GM15510 (cell line): ENCODE data around the gene TNFRSF18.

ENCODE experiments used
- POLR2A ChIP-seq: IDR thresholded peaks from 3 replicates; pipeline ENCODE4 v1.6.1; 2011; ENCODE audit warnings: borderline replicate concordance; ENCODE audit not compliant: insufficient read length; ENCODE audit errors: extremely low read depth

Gene TNFRSF18

GRCh38 chr1:1199961-1200875 lies 6.2 kb downstream of the TNFRSF18 start:
- no peak for TF ChIP-seq POLR2A

GRCh38 chr1:1199141-1199960 lies 7.0 kb downstream of the TNFRSF18 start:
- TF ChIP-seq POLR2A: no peak

- no peak for TF ChIP-seq POLR2A
Observed at GRCh38 chr1:1198423-1199140, 7.8 kb downstream of the TNFRSF18 start.

- TF ChIP-seq POLR2A: no peak
Observed at GRCh38 chr1:1197551-1198422, 8.6 kb downstream of the TNFRSF18 start.

- no peak for TF ChIP-seq POLR2A
Observed at GRCh38 chr1:1197188-1197500, 9.2 kb downstream of the TNFRSF18 start.

GRCh38 chr1:1196431-1197187 lies 9.8 kb downstream of the TNFRSF18 start:
- no peak for TF ChIP-seq POLR2A

GRCh38 chr1:1194723-1195122 lies 11.7 kb downstream of the TNFRSF18 start:
- no peak for TF ChIP-seq POLR2A

- TF ChIP-seq POLR2A: no peak
Observed at GRCh38 chr1:1191734-1192133, 14.7 kb downstream of the TNFRSF18 start.

GRCh38 chr1:1189111-1189510 lies 17.3 kb downstream of the TNFRSF18 start:
- no peak for TF ChIP-seq POLR2A

- no peak for TF ChIP-seq POLR2A
Observed at GRCh38 chr1:1187938-1188337, 18.5 kb downstream of the TNFRSF18 start.

GRCh38 chr1:1185101-1185765 lies 21.2 kb downstream of the TNFRSF18 start:
- no peak for TF ChIP-seq POLR2A

- no peak for TF ChIP-seq POLR2A
Observed at GRCh38 chr1:1183833-1184775, 22.3 kb downstream of the TNFRSF18 start.
